Spleen (tissue), 13 donors: ENCODE data around the gene CEP112. TPM values are rescaled to one million over a fixed set of nuclear protein-coding genes. Genes with fewer than 3 reads are reported as not detected.
A peak's percentile ranks its signal among the peaks of the same experiment; 100 is the strongest.

Source experiments
- DNase-seq: peaks from one replicate; pipeline ENCODE4 v3.0.0-alpha.2; 2020
- H3K27ac ChIP-seq, 8 donors: fragments of 200-600 bp; sonication (generic) in 7 of 8; 1 replicate in 4 of 8; 2 replicates in 4 of 8; pipeline versions ENCODE4 v1.5.0 to v1.8.0; 2016 to 2021; ENCODE audit warnings: inconsistent platforms in 4 of 8, mild to moderate bottlenecking in 4 of 8, moderate library complexity in 1 of 8
- H3K27me3 ChIP-seq, 7 donors: fragments of 200-600 bp; sonication (generic) in 6 of 7; replicated peaks in 1 of 7; 1 replicate in 4 of 7; 2 replicates in 3 of 7; pipeline versions ENCODE4 v1.5.0 to v1.8.0; 2016 to 2021; ENCODE audit warnings: inconsistent platforms in 3 of 7, mild to moderate bottlenecking in 1 of 7
- H3K36me3 ChIP-seq, 6 donors: fragments of 200-600 bp; sonication (generic) in 5 of 6; 1 replicate in 4 of 6; 2 replicates in 2 of 6; pipeline versions ENCODE4 v1.5.0 to v1.8.0; 2016 to 2021; ENCODE audit warnings: inconsistent platforms in 2 of 6
- H3K4me1 ChIP-seq, 6 donors: fragments of 200-600 bp; sonication (generic) in 5 of 6; 1 replicate in 3 of 6; 2 replicates in 3 of 6; pipeline versions ENCODE4 v1.5.0 to v1.8.0; 2016 to 2021; ENCODE audit warnings: inconsistent platforms in 3 of 6
- H3K4me3 ChIP-seq, 8 donors: fragments of 200-600 bp; sonication (generic) in 7 of 8; 1 replicate in 4 of 8; 2 replicates in 4 of 8; pipeline versions ENCODE4 v1.5.0 to v1.8.0; 2016 to 2021; ENCODE audit warnings: inconsistent platforms in 4 of 8, mild to moderate bottlenecking in 4 of 8, moderate library complexity in 2 of 8
- H3K9me3 ChIP-seq, 8 donors: fragments of 200-600 bp; sonication (generic) in 7 of 8; 1 replicate in 4 of 8; 2 replicates in 4 of 8; pipeline versions ENCODE4 v1.5.0 to v1.8.0; 2016 to 2021; ENCODE audit warnings: inconsistent platforms in 4 of 8
- CTCF ChIP-seq, 11 experiments: fragments of 200-600 bp in 7 of 11; fragments of 450-650 bp in 4 of 11; sonication (generic) in 4 of 11; IDR thresholded peaks in 8 of 11; conservative IDR thresholded peaks in 3 of 11; 1 replicate in 7 of 11; 2 replicates in 4 of 11; pipeline versions ENCODE4 v1.4.0 to v1.8.0; 2016 to 2021; ENCODE audit warnings: antibody characterized with exemption in 11 of 11, inconsistent platforms in 4 of 11, mild to moderate bottlenecking in 1 of 11
- POLR2A ChIP-seq, 3 donors: fragments of 450-650 bp; IDR thresholded peaks; one replicate each; pipeline ENCODE4 v1.5.1; 2017; ENCODE audit warnings: antibody characterized with exemption in 3 of 3, mild to moderate bottlenecking in 1 of 3
- POLR2AphosphoS5 ChIP-seq, 3 donors: sonication (generic); formaldehyde crosslinking; IDR thresholded peaks; one replicate each; pipeline ENCODE4 v1.5.1; 2017; ENCODE audit warnings: antibody characterized with exemption in 3 of 3
- WGBS, 5 donors: extraction: QIAGEN DNeasy Blood & Tissue Kit in 3 of 5; methylation state at CpG; one replicate each; pipeline versions ENCODE4 v1.1.5 to v1.1.7; 2013 to 2018; 5-methylcytosine and 5-hydroxymethylcytosine counted together
- intact Hi-C: fragments of 100-400 bp; cut with DNase I; formaldehyde crosslinking; loops from one replicate; pipeline ENCODE4 v1.15.0; 2023; ENCODE audit warnings: low total_unique reads
- long read RNA-seq, 2 donors: transcript quantifications; one replicate each; lab custom pipeline, GENCODE V29; 2026
- polyA plus RNA-seq, 3 donors: library from polyadenylated mRNA; stranded (reverse); fragments of 200-250 nt; gene quantifications; one replicate each; pipeline ENCODE4 v1.2.1, GENCODE V29; 2013
- total RNA-seq, 7 donors: library from RNA; depleted of rRNA in 3 of 7; stranded (reverse); fragments of >200 nt in 3 of 7; fragmentation: NEBNext Ultra II Directional in 4 of 7; extraction: Animal tissue kit (Norgen Biotek cat#: 25700) in 4 of 7; gene quantifications; one replicate each; pipeline versions ENCODE4 v1.1.0 to v1.2.1, GENCODE V29; 2016 to 2021
- donor health status: healthy with polysubstance abuse.
- donor health status: DM: no; HTN: no; CAD: no; lungs with moderate emphysema.
- donor health status: DM: no; HTN: no; CAD: no.
- donor health status: Bipolar disorder and iron deficiency.
- donor health status: healthy.
- donor health status: DM: no; HTN: no; CAD: no.
- donor health status: DM: yes; HTN: yes; CAD: no.

CEP112 gene
- total RNA-seq: 10 to 100 TPM; 16.0 to 31.0 (median 19.4) TPM
- 10 to 100 TPM in 1 of 3 donors, 1 to 10 TPM in 2; 3.1 to 13.9 (median 6.7) TPM for polyA plus RNA-seq
- long read RNA-seq, donor 1, partial matches to known transcripts: 0 of 2 reads
- long read RNA-seq, donor 1, other reads (novel, unspliced or antisense): 0 of 2 reads
- long read RNA-seq, donor 2: 0 reads

- 1% methylated on average over 30 to 83 of the region's 83 CpGs for WGBS, 5 donors
- intact Hi-C loops: no loop called here
- TF ChIP-seq POLR2AphosphoS5 (IDR thresholded peaks at IDR 0.05) (peak; percentile 35 to 83 (median 77)), POLR2A (IDR thresholded peaks at IDR 0.05) (no peak), CTCF (IDR thresholded peaks at IDR 0.05 in 8 of 11, conservative IDR thresholded peaks at IDR 0.05 in 3 of 11) (peak in 3 of 11 experiments; percentile 9 to 43 (median 37))
Observed at GRCh38 chr17:66191593-66192377, at the start of gene CEP112. Gene CEP112, minus strand, starts transcription at chr17:66192133.

GRCh38 chr17:66240630-66241029 lies 48.7 kb upstream of the CEP112 start:
- intact Hi-C loops: no loop called here

More at GRCh38 chr17:66191593-66192377, at the start of gene CEP112:
- H3K9me3 ChIP-seq: no peaks in the 10 kb centered on the region
- peaks cover 0 to 47% (median 31%) of the 10 kb centered on the region in 6 donors for H3K4me1 ChIP-seq
- peaks cover 0 to 9% (median 0%) of the 10 kb centered on the region in 7 donors for H3K27me3 ChIP-seq
- H3K27ac ChIP-seq: peak within 1 kb of the TSS; percentile 22 to 88 (median 83)
- H3K36me3 ChIP-seq: no peaks in the 10 kb centered on the region
- peak; percentile 92 for DNase-seq
- peak within 1 kb of the TSS; percentile 56 to 82 (median 69) for H3K4me3 ChIP-seq

GRCh38 chr17:66240013-66240412 lies 48.1 kb upstream of the CEP112 start:
- intact Hi-C loops: no loop called here
- DNase-seq: no peak
- TF ChIP-seq CTCF (IDR thresholded peaks at IDR 0.05 in 8 of 11, conservative IDR thresholded peaks at IDR 0.05 in 3 of 11): no peak
- no peak for TF ChIP-seq POLR2A (IDR thresholded peaks at IDR 0.05)
- TF ChIP-seq POLR2AphosphoS5 (IDR thresholded peaks at IDR 0.05): no peak

More at GRCh38 chr17:66240630-66241029, 48.7 kb upstream of the CEP112 start:
- H3K9me3 ChIP-seq: no peaks in the 10 kb centered on the region
- no peak for TF ChIP-seq POLR2A (IDR thresholded peaks at IDR 0.05)
- no peak for TF ChIP-seq CTCF (IDR thresholded peaks at IDR 0.05 in 8 of 11, conservative IDR thresholded peaks at IDR 0.05 in 3 of 11)
- no peak for TF ChIP-seq POLR2AphosphoS5 (IDR thresholded peaks at IDR 0.05)
- H3K27me3 ChIP-seq: no peaks in the 10 kb centered on the region
- H3K4me3 ChIP-seq: no peak overlapping the region
- no peak for DNase-seq
- H3K4me1 ChIP-seq: no peaks in the 10 kb centered on the region
- no peak overlapping the region for H3K27ac ChIP-seq
- H3K36me3 ChIP-seq: no peaks in the 10 kb centered on the region
- WGBS, 5 donors: 49 to 72% (median 57%) methylated on average over 3 of the region's 3 CpGs

GRCh38 chr17:66235377-66235994 lies 43.6 kb upstream of the CEP112 start:
- Histone ChIP-seq H3K9me3 (no peaks in the 10 kb centered on the region), H3K36me3 (no peaks in the 10 kb centered on the region), H3K4me1 (no peaks in the 10 kb centered on the region), H3K4me3 (no peak overlapping the region), H3K27ac (no peak overlapping the region), H3K27me3 (no peaks in the 10 kb centered on the region)
- no peak for DNase-seq
- 90 to 96% (median 94%) methylated on average over 3 of the region's 3 CpGs for WGBS, 5 donors
- intact Hi-C loops: no loop called here
- TF ChIP-seq CTCF (IDR thresholded peaks at IDR 0.05 in 8 of 11, conservative IDR thresholded peaks at IDR 0.05 in 3 of 11) (no peak), POLR2A (IDR thresholded peaks at IDR 0.05) (no peak), POLR2AphosphoS5 (IDR thresholded peaks at IDR 0.05) (no peak)

More at GRCh38 chr17:66240013-66240412, 48.1 kb upstream of the CEP112 start:
- H3K9me3 ChIP-seq: no peaks in the 10 kb centered on the region
- no peak overlapping the region for H3K27ac ChIP-seq
- H3K36me3 ChIP-seq: no peaks in the 10 kb centered on the region
- no peak overlapping the region for H3K4me3 ChIP-seq
- no peaks in the 10 kb centered on the region for H3K27me3 ChIP-seq
- WGBS, 5 donors: 81 to 94% (median 92%) methylated on average over 6 of the region's 6 CpGs
- no peaks in the 10 kb centered on the region for H3K4me1 ChIP-seq
